Calu3 (cell line): ENCODE measurements around the gene TGFBR2. TPM values are rescaled to one million over a fixed set of nuclear protein-coding genes. Genes with fewer than 3 reads are reported as not detected.

ENCODE experiments used
- BruUV-seq: library from RNA; stranded (reverse); fragments of 400-500 nt; replicated peaks from 2 replicates; lab custom pipeline; 2021; lab: Mats Ljungman, UMichigan
- CTCF ChIA-PET: fragments of 300-600 bp; sonication (Branson Sonifier 250); formaldehyde crosslinking; loops from one replicate; lab custom pipeline; 2022; ENCODE audit warnings: antibody characterized with exemption; lab: Charles Lee
- DNase-seq: peaks from one replicate; pipeline ENCODE4 v3.0.0; 2022
- H3K27ac Mint-ChIP-seq: one replicate; pipeline ENCODE4 v1.8.0; 2022; ENCODE audit warnings: mixed read lengths; ENCODE audit not compliant: unreplicated experiment
- H3K27me3 Mint-ChIP-seq: one replicate; pipeline ENCODE4 v1.8.0; 2022; ENCODE audit warnings: mixed read lengths; ENCODE audit not compliant: unreplicated experiment
- H3K36me3 Mint-ChIP-seq: one replicate; pipeline ENCODE4 v1.8.0; 2022; ENCODE audit warnings: mild to moderate bottlenecking, moderate library complexity, mixed read lengths; ENCODE audit not compliant: insufficient read depth, unreplicated experiment
- H3K4me1 Mint-ChIP-seq: one replicate; pipeline ENCODE4 v1.8.0; 2022; ENCODE audit warnings: mild to moderate bottlenecking, low read depth, mixed read lengths; ENCODE audit not compliant: unreplicated experiment
- H3K4me3 Mint-ChIP-seq: one replicate; pipeline ENCODE4 v1.8.0; 2022; ENCODE audit warnings: mild to moderate bottlenecking, low read depth, moderate library complexity, mixed read lengths; ENCODE audit not compliant: unreplicated experiment
- H3K9me3 Mint-ChIP-seq: one replicate; pipeline ENCODE4 v1.8.0; 2022; ENCODE audit warnings: low read depth, mixed read lengths; ENCODE audit not compliant: unreplicated experiment
- CTCF ChIP-seq: fragments of 200-600 bp; IDR thresholded peaks from one replicate; pipeline ENCODE4 v1.8.0; 2022; ENCODE audit warnings: antibody characterized with exemption; ENCODE audit not compliant: unreplicated experiment
- intact Hi-C: fragments of 100-400 bp; cut with micrococcal nuclease; formaldehyde crosslinking; loops from one replicate; pipeline ENCODE4 v1.10.0; 2022; ENCODE audit not compliant: unreplicated experiment
- total RNA-seq: library from RNA; stranded (reverse); gene quantifications from 2 replicates; pipeline ENCODE4 v1.2.3, GENCODE V29; 2022

TGFBR2 gene
- total RNA-seq, 1 experiment from 2014 or later, result 105 TPM

GRCh38 chr3:30741889-30742288 is 135.5 kb downstream of the TGFBR2 start:
- no peak for TF ChIP-seq CTCF
- Mint-ChIP-seq H3K27ac (no peak overlapping the region), H3K27me3 (no peaks in the 10 kb centered on the region), H3K4me1 (peaks cover 3% of the 10 kb centered on the region), H3K36me3 (no peaks in the 10 kb centered on the region), H3K4me3 (no peak overlapping the region), H3K9me3 (no peaks in the 10 kb centered on the region)
- DNase-seq, result no peak
- CTCF ChIA-PET, result interaction anchor here (0.7 kb wide), 1 partner anchor 35 kb away, joined by 3 read pairs; no protein-coding TSS in a partner anchor
- intact Hi-C loops, result no loop called here
- BruUV-seq, result no TSS peak

GRCh38 chr3:30742796-30743619 is 136.6 kb downstream of the TGFBR2 start:
- Mint-ChIP-seq H3K4me3 (no peak overlapping the region), H3K27ac (no peak overlapping the region), H3K9me3 (no peaks in the 10 kb centered on the region), H3K4me1 (peaks cover 14% of the 10 kb centered on the region), H3K27me3 (no peaks in the 10 kb centered on the region), H3K36me3 (no peaks in the 10 kb centered on the region)
- CTCF ChIA-PET, result interaction anchor here (0.7 kb wide), 1 partner anchor 34 kb away, joined by 3 read pairs; no protein-coding TSS in a partner anchor
- BruUV-seq, result no TSS peak
- intact Hi-C loops, result no loop called here
- no peak for DNase-seq
- no peak for TF ChIP-seq CTCF
